Keratinocyte (primary cell): Measurements from ENCODE around the gene TAOK3. TPM values are rescaled to one million over a fixed set of nuclear protein-coding genes. Genes with fewer than 3 reads are reported as not detected.

ENCODE experiments used
- DNase-seq: peaks from one replicate; pipeline ENCODE4 v3.0.0-alpha.2; 2011; ENCODE audit warnings: low read depth, missing footprints, low spot score
- FAIRE-seq: peaks from 2 replicates; lab custom pipeline; 2011; peaks lifted over from hg19 to GRCh38; lab: Jason Lieb, UNC
- H2AFZ ChIP-seq: 2 replicates; pipeline ENCODE4 v1.6.0; 2012; ENCODE audit warnings: low read length, control low read depth, inconsistent platforms; ENCODE audit not compliant: control insufficient read depth
- H3K27ac ChIP-seq: 2 replicates; pipeline ENCODE4 v1.5.1; 2011; ENCODE audit warnings: low read length; ENCODE audit not compliant: control insufficient read depth, insufficient read depth
- H3K27me3 ChIP-seq: 3 replicates; pipeline ENCODE4 v1.6.0; 2011; ENCODE audit warnings: low read length; ENCODE audit not compliant: control insufficient read depth, insufficient read depth; ENCODE audit errors: extremely low read depth
- H3K36me3 ChIP-seq, 2 experiments: 2 replicates in 1 of 2; 3 replicates in 1 of 2; pipeline ENCODE4 v1.5.1; 2011; ENCODE audit warnings: low read length in 2 of 2, mild to moderate bottlenecking in 1 of 2; ENCODE audit not compliant: control insufficient read depth in 2 of 2, insufficient read depth in 2 of 2; ENCODE audit errors: extremely low read depth in 1 of 2
- H3K4me1 ChIP-seq: 3 replicates; pipeline ENCODE4 v1.5.1; 2011; ENCODE audit warnings: low read length; ENCODE audit not compliant: control insufficient read depth, insufficient read depth; ENCODE audit errors: extremely low read depth
- H3K4me2 ChIP-seq: 3 replicates; pipeline ENCODE4 v1.6.0; 2011; ENCODE audit warnings: low read depth, low read length; ENCODE audit not compliant: control insufficient read depth, insufficient read depth; ENCODE audit errors: extremely low read depth
- H3K4me3 ChIP-seq, 3 experiments: fragments of 200-600 bp in 1 of 3; sonication (generic) in 1 of 3; 2 replicates in 2 of 3; 3 replicates in 1 of 3; pipeline ENCODE4 v1.5.1; 2011 to 2016; ENCODE audit warnings: low read length in 3 of 3, mild to moderate bottlenecking in 3 of 3, control low read depth in 2 of 3, inconsistent platforms in 1 of 3, low read depth in 1 of 3, mixed read lengths in 1 of 3, mixed run types in 1 of 3, moderate library complexity in 1 of 3; ENCODE audit not compliant: control insufficient read depth in 2 of 3, insufficient read depth in 2 of 3; ENCODE audit errors: extremely low read depth in 1 of 3
- H3K79me2 ChIP-seq: 2 replicates; pipeline ENCODE4 v1.6.0; 2012; ENCODE audit warnings: low read length; ENCODE audit not compliant: control insufficient read depth, insufficient read depth
- H3K9ac ChIP-seq: 3 replicates; pipeline ENCODE4 v1.6.0; 2011; ENCODE audit warnings: low read length; ENCODE audit not compliant: control insufficient read depth, insufficient read depth; ENCODE audit errors: extremely low read depth
- H3K9me1 ChIP-seq: 3 replicates; pipeline ENCODE4 v1.6.0; 2011; ENCODE audit warnings: low read length; ENCODE audit not compliant: control insufficient read depth, insufficient read depth; ENCODE audit errors: extremely low read depth
- H3K9me3 ChIP-seq: 2 replicates; pipeline ENCODE4 v1.5.1; 2012; ENCODE audit warnings: low read depth, low read length; ENCODE audit not compliant: control insufficient read depth
- H4K20me1 ChIP-seq: 3 replicates; pipeline ENCODE4 v1.6.0; 2011; ENCODE audit warnings: low read length; ENCODE audit not compliant: control insufficient read depth, insufficient read depth; ENCODE audit errors: extremely low read depth
- EZH2 ChIP-seq: IDR thresholded peaks from one replicate; pipeline ENCODE4 v1.6.1; 2012; ENCODE audit warnings: inconsistent platforms, mild to moderate bottlenecking, low read length, moderate library complexity
- dilution Hi-C: fragments of 300-500 bp; cut with MboI; formaldehyde crosslinking; loops from one replicate; pipeline ENCODE4 v1.7.0; 2020; ENCODE audit warnings: low sequenced_read_pairs; ENCODE audit not compliant: extremely low pct_ligation_motif_present
- polyA plus RNA-seq, 5 experiments: library from polyadenylated mRNA; depleted of rRNA in 3 of 5; stranded (reverse) in 3 of 5; stranded (forward) in 1 of 5; unstranded in 1 of 5; fragments of >200 nt; gene quantifications; 1 replicate in 1 of 5; 2 replicates in 3 of 5; 3 replicates in 1 of 5; pipeline versions ENCODE4 v1.2.1 to v1.2.3, GENCODE V29; 2011 to 2012; ENCODE audit warnings: missing spikeins in 2 of 5, low read depth in 1 of 5, low replicate concordance in 1 of 5
- TF ChIP-seq, protein P1 (sequence below), 3 experiments: IDR thresholded peaks in 1 of 3; conservative IDR thresholded peaks in 1 of 3; optimal IDR thresholded peaks in 1 of 3; 2 replicates in 2 of 3; 3 replicates in 1 of 3; pipeline versions ENCODE3 to v1.5.1; 2011; ENCODE audit warnings: low read length in 3 of 3, mild to moderate bottlenecking in 3 of 3, moderate library complexity in 2 of 3, control low read depth in 1 of 3, inconsistent platforms in 1 of 3; ENCODE audit not compliant: insufficient read depth in 2 of 3; ENCODE audit errors: extremely low read depth in 1 of 3

Gene TAOK3
- polyA plus RNA-seq, 1 donor (not counting 4 experiments of a cell fraction or from before 2014, with no cell fraction given) = 35.0 TPM

DNA sequence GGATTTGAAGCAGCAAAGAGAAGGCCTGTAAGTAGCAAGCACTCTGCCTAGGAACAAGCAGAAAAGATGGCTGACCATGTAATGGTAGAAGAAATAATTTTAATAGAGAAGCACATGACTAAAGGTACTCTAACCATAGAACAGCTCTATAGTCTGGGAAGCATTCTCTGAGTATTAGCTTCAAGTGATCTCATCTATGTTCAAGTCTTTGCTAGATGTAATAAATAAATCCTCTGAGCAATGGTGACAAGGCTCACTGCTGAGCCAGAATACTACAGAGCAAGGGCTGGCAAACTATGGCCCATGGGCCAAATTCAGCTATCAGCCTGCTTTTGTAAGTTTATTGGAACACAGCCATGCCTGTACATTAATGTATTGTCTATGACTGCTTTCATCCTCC lies 152.0 kb downstream of the TAOK3 start:
- H3K4me3 ChIP-seq = no peak overlapping the region
- H3K9me1 ChIP-seq = no peaks in the 10 kb centered on the region
- no peaks in the 10 kb centered on the region for H4K20me1 ChIP-seq
- TF ChIP-seq, protein P1, sequence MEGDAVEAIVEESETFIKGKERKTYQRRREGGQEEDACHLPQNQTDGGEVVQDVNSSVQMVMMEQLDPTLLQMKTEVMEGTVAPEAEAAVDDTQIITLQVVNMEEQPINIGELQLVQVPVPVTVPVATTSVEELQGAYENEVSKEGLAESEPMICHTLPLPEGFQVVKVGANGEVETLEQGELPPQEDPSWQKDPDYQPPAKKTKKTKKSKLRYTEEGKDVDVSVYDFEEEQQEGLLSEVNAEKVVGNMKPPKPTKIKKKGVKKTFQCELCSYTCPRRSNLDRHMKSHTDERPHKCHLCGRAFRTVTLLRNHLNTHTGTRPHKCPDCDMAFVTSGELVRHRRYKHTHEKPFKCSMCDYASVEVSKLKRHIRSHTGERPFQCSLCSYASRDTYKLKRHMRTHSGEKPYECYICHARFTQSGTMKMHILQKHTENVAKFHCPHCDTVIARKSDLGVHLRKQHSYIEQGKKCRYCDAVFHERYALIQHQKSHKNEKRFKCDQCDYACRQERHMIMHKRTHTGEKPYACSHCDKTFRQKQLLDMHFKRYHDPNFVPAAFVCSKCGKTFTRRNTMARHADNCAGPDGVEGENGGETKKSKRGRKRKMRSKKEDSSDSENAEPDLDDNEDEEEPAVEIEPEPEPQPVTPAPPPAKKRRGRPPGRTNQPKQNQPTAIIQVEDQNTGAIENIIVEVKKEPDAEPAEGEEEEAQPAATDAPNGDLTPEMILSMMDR (optimal IDR thresholded peaks at IDR 0.05 in 1 of 3, IDR thresholded peaks at IDR 0.05 in 1 of 3, conservative IDR thresholded peaks at IDR 0.05 in 1 of 3; ENCODE audit: extremely low read depth in 1 of 3, insufficient read depth in 2 of 3, low read length in 3 of 3) = no peak
- no peak for TF ChIP-seq EZH2
- no peaks in the 10 kb centered on the region for H3K4me1 ChIP-seq
- dilution Hi-C loops = no loop called here
- no peak for DNase-seq
- H3K9ac ChIP-seq = no peak overlapping the region
- no peaks in the 10 kb centered on the region for H3K27me3 ChIP-seq
- no peak overlapping the region for H3K4me2 ChIP-seq
- FAIRE-seq = no peak
- no peak overlapping the region for H2AFZ ChIP-seq
- H3K27ac ChIP-seq = no peak overlapping the region
- H3K36me3 ChIP-seq = peaks cover 0 to 3% of the 10 kb centered on the region in 2 experiments
- no peaks in the 10 kb centered on the region for H3K9me3 ChIP-seq
- H3K79me2 ChIP-seq = no peaks in the 10 kb centered on the region

DNA sequence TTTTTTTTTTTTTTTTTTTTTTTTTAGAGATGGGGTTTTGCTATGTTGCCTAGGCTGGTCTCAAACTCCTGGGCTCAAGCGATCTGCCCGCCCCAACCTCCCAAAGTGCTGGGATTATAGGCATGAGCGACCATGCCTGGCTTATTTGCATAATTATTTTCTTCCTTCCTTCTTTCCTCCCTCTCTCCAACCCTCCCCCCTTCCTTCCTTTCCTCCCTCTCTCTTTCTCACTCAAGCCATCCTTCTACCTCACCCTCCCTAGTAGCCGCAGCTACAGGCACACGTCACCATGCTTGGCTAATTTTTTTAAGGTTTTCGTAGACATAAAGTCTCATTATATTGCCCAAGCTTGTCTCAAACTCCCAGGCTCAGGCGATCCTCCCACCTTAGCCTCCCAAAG lies 152.9 kb downstream of the TAOK3 start:
- TF ChIP-seq, protein P1 (optimal IDR thresholded peaks at IDR 0.05 in 1 of 3, IDR thresholded peaks at IDR 0.05 in 1 of 3, conservative IDR thresholded peaks at IDR 0.05 in 1 of 3; ENCODE audit: extremely low read depth in 1 of 3, insufficient read depth in 2 of 3, low read length in 3 of 3) = no peak
- TF ChIP-seq EZH2 = no peak
- FAIRE-seq = no peak
- Histone ChIP-seq H3K4me2 (no peak overlapping the region), H3K4me3 (no peak overlapping the region), H3K9me1 (no peaks in the 10 kb centered on the region), H4K20me1 (no peaks in the 10 kb centered on the region), H3K9ac (no peak overlapping the region), H2AFZ (no peak overlapping the region), H3K9me3 (no peaks in the 10 kb centered on the region), H3K27ac (no peak overlapping the region), H3K4me1 (no peaks in the 10 kb centered on the region), H3K79me2 (no peaks in the 10 kb centered on the region), H3K27me3 (no peaks in the 10 kb centered on the region), H3K36me3 (peaks cover 0 to 3% of the 10 kb centered on the region in 2 experiments)
- dilution Hi-C loops = no loop called here
- DNase-seq = no peak
